Heart right ventricle (tissue), 16 donors: ENCODE results near the gene WWP2. TPM values are rescaled to one million over a fixed set of nuclear protein-coding genes. Genes with fewer than 3 reads are reported as not detected.
"Not testable (repeated sequence)": the region's sequence is repeated elsewhere in the genome, so short reads cannot be mapped to it uniquely, and the experiment has no call there.

ENCODE experiments used
- ATAC-seq, 8 donors: fragments of 200-7000 bp; cut with Tn5 transposase; one replicate each; pipeline ENCODE4 v1.9.1; 2020; ENCODE audit warnings: mild to moderate bottlenecking in 8 of 8, moderate library complexity in 8 of 8, moderate number of reproducible peaks in 1 of 8
- DNase-seq, 2 donors: peaks; one replicate each; pipeline ENCODE4 v3.0.0-alpha.2; 2020
- H3K27ac ChIP-seq, 10 donors: fragments of 200-600 bp; sonication (generic) in 2 of 10; one replicate each; pipeline versions ENCODE4 v1.5.0 to v1.8.0; 2020 to 2022; ENCODE audit warnings: mild to moderate bottlenecking in 3 of 10
- H3K27me3 ChIP-seq, 7 donors: fragments of 200-600 bp; one replicate each; pipeline ENCODE4 v1.8.0; 2021 to 2022; ENCODE audit warnings: mild to moderate bottlenecking in 2 of 7
- H3K36me3 ChIP-seq, 9 donors: fragments of 200-600 bp; sonication (generic) in 1 of 9; one replicate each; pipeline versions ENCODE4 v1.5.0 to v1.8.0; 2020 to 2022; ENCODE audit warnings: mild to moderate bottlenecking in 2 of 9
- H3K4me1 ChIP-seq, 9 donors: fragments of 200-600 bp; sonication (generic) in 1 of 9; one replicate each; pipeline versions ENCODE4 v1.5.0 to v1.8.0; 2020 to 2022; ENCODE audit warnings: mild to moderate bottlenecking in 4 of 9
- H3K4me3 ChIP-seq, 10 donors: fragments of 200-600 bp; sonication (generic) in 2 of 10; one replicate each; pipeline versions ENCODE4 v1.5.0 to v1.8.0; 2020 to 2022; ENCODE audit warnings: mild to moderate bottlenecking in 7 of 10, moderate library complexity in 2 of 10
- H3K9me3 ChIP-seq, 11 donors: fragments of 200-600 bp in 10 of 11; sonication (generic) in 2 of 11; one replicate each; pipeline versions ENCODE4 v1.5.0 to v1.8.0; 2013 to 2022; ENCODE audit warnings: mild to moderate bottlenecking in 2 of 11, control low read depth in 1 of 11, moderate library complexity in 1 of 11
- WGBS, 2 donors: extraction: QIAGEN DNeasy Blood & Tissue Kit; methylation state at CpG; one replicate each; pipeline ENCODE4 v1.1.7; 2013; ENCODE audit warnings: inconsistent platforms in 1 of 2; 5-methylcytosine and 5-hydroxymethylcytosine counted together
- intact Hi-C, 10 donors: fragments of 100-400 bp; cut with DNase I; formaldehyde crosslinking; loops; one replicate each; pipeline versions ENCODE4 v1.11.1 to v1.14.2; 2022
- microRNA-seq, 2 donors: library from miRNA; unstranded; fragments of <30 nt; microRNA quantifications; one replicate each; pipeline ENCODE4 v1.2.0, GENCODE V29; 2021
- polyA plus RNA-seq, 2 donors: library from polyadenylated mRNA; stranded (reverse); fragments of 200-250 nt; gene quantifications; one replicate each; pipeline ENCODE4 v1.2.3, GENCODE V29; 2013
- total RNA-seq, 10 donors: library from RNA; stranded (reverse); fragmentation: NEBNext Ultra II Directional in 3 of 10; extraction: Animal tissue kit (Norgen Biotek cat#: 25700) in 3 of 10; gene quantifications; one replicate each; pipeline versions ENCODE4 v1.2.1 to v1.2.4, GENCODE V29; 2021 to 2023
- donor health status: Arrhythmogenic right ventricular cardiomyopathy.
- donor health status: ischemic (EF 13 %, LVEDD 7.1; RV severe dilation, severe dysfunction).
- donor health status: healthy with polysubstance abuse.
- donor health status: DM: no; HTN: yes; CAD: no.
- donor health status: DM: no; HTN: no; CAD: no.
- donor health status: ischemic (EF 25% LVEDD 6.9; RV normal size, moderate dysfunction).
- donor health status: ischemic (EF 25% LVEDD 5.7; RV mildly dilated, moderate dysfunction).
- donor health status: healthy.
- donor health status: DM: yes; HTN: yes; CAD: no.
- donor health status: Ischemic cardiomyopathy.
- donor health status: ischemic (EF 35%, LVEDD 5.7; RV mildly dilated, moderate dysfunction).
- donor health status: nonischemic (EF 11% LVEDD 7.7; RV severe dilation, severe dysfunction).
- donor health status: DM: yes; HTN: yes; CAD: no.
- donor health status: PGD.
- donor health status: ischemic (EF 29% LVEDD 5.4; RV normal size, mild dysfunction).
- donor health status: nonischemic (EF 23%, LVEDD 6.1; RV moderate dilation, normal function).

WWP2 gene
- total and polyA plus RNA-seq, 12 donors = 9.0 to 31.1 (median 20.7) TPM

GRCh38 chr16:69964960-69965660, 203.0 kb downstream of the WWP2 start:
- H3K9me3 ChIP-seq, H3K36me3 ChIP-seq, H3K27me3 ChIP-seq, H3K4me1 ChIP-seq, intact Hi-C loops: not testable (repeated sequence)
- 10 to 66% methylated on average over 7 to 53 of the region's 68 CpGs for WGBS, 2 donors
- Histone ChIP-seq H3K4me3 (peak overlapping the region in 9 of 10 donors; percentile 44 to 68 (median 52)), H3K27ac (peak overlapping the region in 9 of 10 donors; percentile 41 to 92 (median 79))
- DNase-seq (peak in 1 of 2 donors; percentile 70), ATAC-seq (peak; percentile 91 to 98 (median 96))

- H3K4me3 ChIP-seq = peak overlapping the region in 9 of 10 donors; percentile 44 to 68 (median 52)
- H3K27me3 ChIP-seq, intact Hi-C loops, H3K9me3 ChIP-seq, H3K36me3 ChIP-seq, DNase-seq, H3K4me1 ChIP-seq: not testable (repeated sequence)
- H3K27ac ChIP-seq = peak overlapping the region in 8 of 10 donors; percentile 41 to 92 (median 79)
- ATAC-seq = peak; percentile 27 to 78 (median 56)
- 3% methylated on average over 5 of the region's 24 CpGs; no CpG with 5 or more reads in 1 of the 2 donors for WGBS, 2 donors
Measured at GRCh38 chr16:69965661-69966054, 203.5 kb downstream of the WWP2 start.

GRCh38 chr16:69967688-69968087, 205.6 kb downstream of the WWP2 start:
- H3K27ac ChIP-seq, ATAC-seq, H3K4me3 ChIP-seq, H3K9me3 ChIP-seq, H3K4me1 ChIP-seq, DNase-seq, intact Hi-C loops, H3K27me3 ChIP-seq, H3K36me3 ChIP-seq: not testable (repeated sequence)
- WGBS, 2 donors = no CpG with 5 or more reads among the region's 5 CpGs

GRCh38 chr16:69968125-69968524, 206.0 kb downstream of the WWP2 start:
- H3K27me3 ChIP-seq, H3K27ac ChIP-seq, H3K9me3 ChIP-seq, DNase-seq, H3K36me3 ChIP-seq, H3K4me3 ChIP-seq, intact Hi-C loops, H3K4me1 ChIP-seq, ATAC-seq: not testable (repeated sequence)
- WGBS, 2 donors = no CpG with 5 or more reads among the region's 10 CpGs

GRCh38 chr16:69969657-69970056, 207.5 kb downstream of the WWP2 start:
- H3K36me3 ChIP-seq, H3K9me3 ChIP-seq, H3K4me3 ChIP-seq, H3K27me3 ChIP-seq, DNase-seq, ATAC-seq, H3K27ac ChIP-seq, H3K4me1 ChIP-seq, intact Hi-C loops: not testable (repeated sequence)
- 96 to 100% methylated on average over 1 to 4 of the region's 4 CpGs for WGBS, 2 donors

- DNase-seq, H3K27me3 ChIP-seq, H3K9me3 ChIP-seq, H3K4me1 ChIP-seq, H3K4me3 ChIP-seq, H3K27ac ChIP-seq, intact Hi-C loops, H3K36me3 ChIP-seq: not testable (repeated sequence)
- 89 to 100% methylated on average over 1 to 3 of the region's 7 CpGs for WGBS, 2 donors
- peak in 1 of 8 donors; percentile 50 for ATAC-seq
Measured at GRCh38 chr16:69972120-69972519, 210.0 kb downstream of the WWP2 start.

GRCh38 chr16:69972935-69973334, 210.8 kb downstream of the WWP2 start:
- WGBS, 2 donors = 91 to 95% methylated on average over 2 to 7 of the region's 8 CpGs
- intact Hi-C loops = not testable (repeated sequence)

GRCh38 chr16:69985196-69985595, 223.1 kb downstream of the WWP2 start:
- H3K36me3 ChIP-seq = peaks cover 0 to 31% (median 0%) of the 10 kb centered on the region in 9 donors
- H3K4me3 ChIP-seq, H3K4me1 ChIP-seq, DNase-seq, H3K9me3 ChIP-seq, H3K27ac ChIP-seq, H3K27me3 ChIP-seq, ATAC-seq, intact Hi-C loops: not testable (repeated sequence)
- whole genome bisulfite sequencing, 2 donors = 81 to 86% methylated on average over 1 of the region's 1 CpG

More at GRCh38 chr16:69972935-69973334, 210.8 kb downstream of the WWP2 start:
- H3K27me3 ChIP-seq, H3K36me3 ChIP-seq, DNase-seq, H3K9me3 ChIP-seq, H3K4me1 ChIP-seq, H3K4me3 ChIP-seq, ATAC-seq, H3K27ac ChIP-seq: not testable (repeated sequence)

Small RNAs within 50 kb of the gene (microRNA-seq; reads per million reads assigned to microRNA genes)
- gene MIR140 = 4,782 to 11,236 reads per million in 2 donors

Other genes with a start within 250 kb of the WWP2 start
- 10 to 100 TPM; 14.6 to 23.7 (median 21.5) TPM for gene NFAT5, start 196.4 kb upstream of the WWP2 start, total RNA-seq
- gene NFAT5, start 196.4 kb upstream of the WWP2 start, polyA plus RNA-seq = 1 to 10 TPM; 1.7 to 5.6 TPM
- gene NQO1, start 35.8 kb upstream of the WWP2 start, total RNA-seq = 10 to 100 TPM in 6 of 10 donors, 1 to 10 TPM in 4; 5.9 to 37.3 (median 12.2) TPM
- 10 to 100 TPM; 13.6 to 16.6 TPM for gene NQO1, start 35.8 kb upstream of the WWP2 start, polyA plus RNA-seq
- 10 to 100 TPM; 11.2 to 23.4 (median 15.6) TPM for gene NOB1, start 7.4 kb upstream of the WWP2 start, total RNA-seq
- 10 to 100 TPM in 1 of 2 donors, 1 to 10 TPM in 1; 5.4 to 23.1 TPM for gene NOB1, start 7.4 kb upstream of the WWP2 start, polyA plus RNA-seq
- under 1 TPM in 8 of 10 donors, not detected in 2; 0.11 to 0.57 (median 0.30) TPM for gene CLEC18A, start 189.0 kb downstream of the WWP2 start, total RNA-seq
- under 1 TPM; 0.30 to 0.59 TPM for gene CLEC18A, start 189.0 kb downstream of the WWP2 start, polyA plus RNA-seq